ENCODE results near the gene BRD1. TPM values are rescaled to one million over a fixed set of nuclear protein-coding genes. Genes with fewer than 3 reads are reported as not detected.

The BRD1 gene
- total RNA-seq, 1 donor from 2014 or later, result 27.7 TPM

DNA sequence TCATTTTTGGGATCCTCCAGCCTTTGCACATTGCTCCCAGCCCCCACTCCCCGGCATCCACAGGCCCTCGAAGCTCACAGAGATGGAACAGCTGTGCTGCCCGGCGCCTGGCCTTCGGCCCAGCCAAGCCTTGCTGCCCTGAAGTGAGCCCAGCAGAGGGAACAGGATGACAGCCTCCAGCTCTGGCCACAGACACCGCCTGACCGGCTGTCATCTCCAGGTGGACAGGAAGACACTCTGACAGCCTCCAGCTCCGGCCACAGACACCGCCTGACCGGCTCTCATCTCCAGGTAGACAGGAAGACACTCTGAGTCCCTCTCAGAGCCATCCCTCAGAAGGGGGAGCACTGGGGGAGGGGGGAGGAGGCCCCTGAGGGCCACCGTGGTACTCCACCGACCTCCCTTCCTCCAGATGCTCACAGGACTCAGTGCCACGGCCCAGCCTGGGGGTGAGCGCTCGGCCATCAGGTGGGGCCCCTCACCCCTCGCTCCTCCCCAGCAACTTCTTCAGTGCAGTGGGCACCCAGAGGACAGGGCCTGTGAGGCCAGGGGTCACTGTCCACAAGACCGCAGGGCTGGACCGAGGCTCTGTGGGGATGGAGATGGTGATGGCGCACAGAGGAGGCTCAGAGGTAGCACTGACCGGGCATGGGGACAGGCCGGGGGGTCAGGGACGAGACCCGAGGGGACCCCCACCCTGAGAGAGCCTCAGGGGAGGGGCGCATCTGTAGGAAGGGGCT is 58.6 kb downstream of the BRD1 start:
- peaks cover 7% of the 10 kb centered on the region for H3K36me3 Mint-ChIP-seq (ENCODE audit: low read depth)
- H3K27ac Mint-ChIP-seq (ENCODE audit: unreplicated experiment), result no peak overlapping the region
- H3K4me1 Mint-ChIP-seq (ENCODE audit: low read depth), result peaks cover 4% of the 10 kb centered on the region
- H3K9me3 Mint-ChIP-seq (ENCODE audit: low read depth), result peaks cover 10% of the 10 kb centered on the region
- no peaks in the 10 kb centered on the region for H3K27me3 Mint-ChIP-seq (ENCODE audit: low read depth)
- DNase-seq (ENCODE audit: low spot score), result peak; percentile 83
- TF ChIP-seq, protein P1, sequence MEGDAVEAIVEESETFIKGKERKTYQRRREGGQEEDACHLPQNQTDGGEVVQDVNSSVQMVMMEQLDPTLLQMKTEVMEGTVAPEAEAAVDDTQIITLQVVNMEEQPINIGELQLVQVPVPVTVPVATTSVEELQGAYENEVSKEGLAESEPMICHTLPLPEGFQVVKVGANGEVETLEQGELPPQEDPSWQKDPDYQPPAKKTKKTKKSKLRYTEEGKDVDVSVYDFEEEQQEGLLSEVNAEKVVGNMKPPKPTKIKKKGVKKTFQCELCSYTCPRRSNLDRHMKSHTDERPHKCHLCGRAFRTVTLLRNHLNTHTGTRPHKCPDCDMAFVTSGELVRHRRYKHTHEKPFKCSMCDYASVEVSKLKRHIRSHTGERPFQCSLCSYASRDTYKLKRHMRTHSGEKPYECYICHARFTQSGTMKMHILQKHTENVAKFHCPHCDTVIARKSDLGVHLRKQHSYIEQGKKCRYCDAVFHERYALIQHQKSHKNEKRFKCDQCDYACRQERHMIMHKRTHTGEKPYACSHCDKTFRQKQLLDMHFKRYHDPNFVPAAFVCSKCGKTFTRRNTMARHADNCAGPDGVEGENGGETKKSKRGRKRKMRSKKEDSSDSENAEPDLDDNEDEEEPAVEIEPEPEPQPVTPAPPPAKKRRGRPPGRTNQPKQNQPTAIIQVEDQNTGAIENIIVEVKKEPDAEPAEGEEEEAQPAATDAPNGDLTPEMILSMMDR (IDR thresholded peaks at IDR 0.05), result no peak
- no peak overlapping the region for H3K4me3 Mint-ChIP-seq (ENCODE audit: unreplicated experiment)

DNA sequence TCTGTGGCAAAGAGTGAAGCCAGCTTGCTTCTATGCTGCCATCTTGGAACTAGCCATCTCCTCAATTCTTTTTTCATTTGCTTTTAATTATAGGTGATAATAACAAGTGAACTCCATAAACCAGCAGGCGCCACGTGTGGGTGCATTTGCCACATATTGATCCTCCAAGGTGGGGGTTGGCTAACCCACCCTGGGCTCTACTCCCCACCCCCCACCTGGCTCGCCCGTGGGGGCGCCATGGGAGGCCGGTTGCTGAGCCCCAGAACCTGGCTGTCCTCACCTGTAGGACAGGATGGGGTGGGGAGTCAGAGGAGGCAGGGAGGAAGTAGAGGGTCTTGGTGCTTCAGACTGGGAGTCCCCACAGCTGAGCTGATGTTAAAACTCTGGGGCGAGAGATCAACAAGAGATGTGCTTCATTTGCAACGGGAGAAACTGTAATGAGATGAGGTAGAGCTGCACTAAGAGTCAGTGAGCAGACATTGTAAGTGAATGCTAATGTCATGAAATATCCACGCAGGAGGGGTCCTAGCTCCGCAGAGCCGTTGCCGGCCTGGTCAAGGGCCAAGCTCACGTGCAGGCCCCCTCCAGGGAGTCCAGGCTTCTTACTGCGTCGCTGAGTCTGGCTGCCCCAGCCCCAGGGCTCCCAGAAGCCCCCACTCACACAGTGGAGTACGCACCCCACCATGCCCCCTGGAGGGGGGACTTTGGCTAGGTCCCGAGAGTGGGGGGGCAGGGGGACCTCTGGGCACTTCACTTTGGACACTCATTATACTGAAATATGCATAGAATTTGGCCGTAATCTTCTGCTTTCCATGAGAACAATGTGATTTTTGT is 59.4 kb downstream of the BRD1 start:
- Mint-ChIP-seq H3K9me3 (ENCODE audit: low read depth) (peaks cover 10% of the 10 kb centered on the region), H3K4me3 (ENCODE audit: unreplicated experiment) (no peak overlapping the region), H3K27ac (ENCODE audit: unreplicated experiment) (no peak overlapping the region), H3K36me3 (ENCODE audit: low read depth) (peaks cover under 1% of the 10 kb centered on the region), H3K27me3 (ENCODE audit: low read depth) (no peaks in the 10 kb centered on the region), H3K4me1 (ENCODE audit: low read depth) (peaks cover 4% of the 10 kb centered on the region)
- TF ChIP-seq, protein P1 (IDR thresholded peaks at IDR 0.05), result no peak
- peak; percentile 70 for DNase-seq (ENCODE audit: low spot score)

DNA sequence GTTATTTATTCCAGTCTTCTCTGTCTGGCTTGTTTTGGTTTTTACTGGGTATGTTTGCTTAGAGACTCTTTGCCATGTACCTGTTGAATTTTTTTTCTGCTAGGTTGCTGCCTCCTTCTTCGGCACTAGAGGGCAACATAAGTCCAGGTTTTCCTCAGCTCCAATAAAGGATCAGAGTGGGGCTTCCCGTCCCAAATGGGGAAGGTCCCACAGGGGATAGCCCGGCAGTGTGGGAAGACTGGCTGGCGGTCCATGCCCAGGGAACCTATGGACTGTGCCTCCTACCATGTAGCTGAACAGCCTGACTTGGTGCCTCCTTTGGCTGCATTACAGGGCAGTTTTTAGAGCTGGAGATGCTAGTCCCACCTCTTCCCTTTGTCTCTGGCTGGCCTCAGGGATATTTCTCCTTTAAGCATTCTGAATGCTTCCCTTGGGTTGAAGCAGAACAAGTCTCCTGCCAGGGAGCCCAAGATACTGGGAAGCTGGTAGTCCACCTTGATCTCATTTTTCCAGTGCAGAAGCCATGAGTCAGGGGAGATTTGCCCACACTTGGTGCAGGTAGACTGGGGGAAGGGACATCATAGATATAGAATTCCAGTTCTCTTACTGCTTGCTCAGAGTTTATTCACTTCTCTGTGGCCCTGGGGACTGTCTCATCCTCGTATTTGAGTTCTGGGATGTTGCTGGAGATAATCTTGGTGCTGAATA is 60.2 kb downstream of the BRD1 start:
- TF ChIP-seq, protein P1 (IDR thresholded peaks at IDR 0.05), result peak; percentile 78
- no peak overlapping the region for H3K27ac Mint-ChIP-seq (ENCODE audit: unreplicated experiment)
- peak; percentile 61 for DNase-seq (ENCODE audit: low spot score)
- H3K9me3 Mint-ChIP-seq (ENCODE audit: low read depth), result peaks cover 10% of the 10 kb centered on the region
- H3K4me3 Mint-ChIP-seq (ENCODE audit: unreplicated experiment), result no peak overlapping the region
- H3K36me3 Mint-ChIP-seq (ENCODE audit: low read depth), result no peaks in the 10 kb centered on the region
- peaks cover 4% of the 10 kb centered on the region for H3K4me1 Mint-ChIP-seq (ENCODE audit: low read depth)
- no peaks in the 10 kb centered on the region for H3K27me3 Mint-ChIP-seq (ENCODE audit: low read depth)

DNA sequence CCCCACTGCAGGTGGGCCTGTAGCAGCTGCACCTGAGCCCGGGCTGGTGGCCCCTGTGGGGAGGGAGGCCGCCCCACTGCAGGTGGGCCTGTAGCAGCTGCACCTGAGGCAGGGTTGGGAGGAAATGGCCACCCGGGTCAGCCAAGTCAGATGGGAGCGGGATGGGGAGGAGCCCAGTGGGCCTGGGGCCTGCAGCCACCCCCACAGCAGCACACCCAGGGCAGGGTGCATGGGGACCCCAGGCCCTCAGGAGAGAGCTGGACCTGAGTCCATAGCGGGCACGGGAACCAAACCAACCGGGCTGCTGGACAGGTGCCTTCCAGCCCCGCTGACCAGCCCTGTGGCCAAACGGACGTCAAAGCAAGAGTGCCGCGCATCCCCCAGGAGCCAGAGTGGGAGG is 61.7 kb downstream of the BRD1 start:
- peaks cover 4% of the 10 kb centered on the region for H3K4me1 Mint-ChIP-seq (ENCODE audit: low read depth)
- no peak overlapping the region for H3K27ac Mint-ChIP-seq (ENCODE audit: unreplicated experiment)
- TF ChIP-seq, protein P1 (IDR thresholded peaks at IDR 0.05), result no peak
- peak; percentile 76 for DNase-seq (ENCODE audit: low spot score)
- no peaks in the 10 kb centered on the region for H3K36me3 Mint-ChIP-seq (ENCODE audit: low read depth)
- H3K9me3 Mint-ChIP-seq (ENCODE audit: low read depth), result peaks cover 10% of the 10 kb centered on the region
- H3K27me3 Mint-ChIP-seq (ENCODE audit: low read depth), result no peaks in the 10 kb centered on the region
- H3K4me3 Mint-ChIP-seq (ENCODE audit: unreplicated experiment), result no peak overlapping the region

All from chondrocyte (in vitro differentiated cells).